MM.1S (cell line): ENCODE results near the gene DNAJB14.

Experiments
- EZH2phosphoT487 ChIP-seq: fragments of 300-600 bp; sonication (generic); IDR thresholded peaks from 2 replicates; pipeline ENCODE4 v1.6.1; 2018; ENCODE audit warnings: antibody characterized with exemption, low read length
- TF ChIP-seq, protein P1 (sequence below): fragments of 300-600 bp; sonication (generic); IDR thresholded peaks from 2 replicates; pipeline ENCODE4 v1.5.1; 2016; ENCODE audit warnings: antibody characterized with exemption, low read length, mixed read lengths

DNA sequence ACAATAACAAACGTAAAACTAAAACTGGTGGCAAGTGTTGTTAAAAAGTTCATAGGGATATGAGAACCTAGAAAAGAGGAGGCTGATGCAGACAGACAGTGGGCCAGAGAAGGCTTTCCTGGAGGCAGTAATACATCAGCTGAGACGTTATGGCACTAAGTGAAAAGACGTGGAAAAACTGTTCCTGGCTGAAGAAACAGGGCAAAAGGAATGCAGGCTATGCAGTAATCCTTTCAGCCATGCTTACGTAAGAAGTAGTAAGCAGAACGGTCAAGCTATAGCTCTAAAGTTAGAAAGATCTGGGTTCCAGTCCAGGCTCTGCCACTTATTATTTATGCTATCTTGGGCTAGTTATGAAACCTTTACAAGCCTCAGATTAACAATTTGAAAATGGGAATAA, 58.6 kb downstream of the DNAJB14 start:
- TF ChIP-seq, protein P1, sequence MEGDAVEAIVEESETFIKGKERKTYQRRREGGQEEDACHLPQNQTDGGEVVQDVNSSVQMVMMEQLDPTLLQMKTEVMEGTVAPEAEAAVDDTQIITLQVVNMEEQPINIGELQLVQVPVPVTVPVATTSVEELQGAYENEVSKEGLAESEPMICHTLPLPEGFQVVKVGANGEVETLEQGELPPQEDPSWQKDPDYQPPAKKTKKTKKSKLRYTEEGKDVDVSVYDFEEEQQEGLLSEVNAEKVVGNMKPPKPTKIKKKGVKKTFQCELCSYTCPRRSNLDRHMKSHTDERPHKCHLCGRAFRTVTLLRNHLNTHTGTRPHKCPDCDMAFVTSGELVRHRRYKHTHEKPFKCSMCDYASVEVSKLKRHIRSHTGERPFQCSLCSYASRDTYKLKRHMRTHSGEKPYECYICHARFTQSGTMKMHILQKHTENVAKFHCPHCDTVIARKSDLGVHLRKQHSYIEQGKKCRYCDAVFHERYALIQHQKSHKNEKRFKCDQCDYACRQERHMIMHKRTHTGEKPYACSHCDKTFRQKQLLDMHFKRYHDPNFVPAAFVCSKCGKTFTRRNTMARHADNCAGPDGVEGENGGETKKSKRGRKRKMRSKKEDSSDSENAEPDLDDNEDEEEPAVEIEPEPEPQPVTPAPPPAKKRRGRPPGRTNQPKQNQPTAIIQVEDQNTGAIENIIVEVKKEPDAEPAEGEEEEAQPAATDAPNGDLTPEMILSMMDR = no peak
- no peak for TF ChIP-seq EZH2phosphoT487
